ENCODE measurements around the gene AOC2.
"Not testable (repeated sequence)": the region's sequence is repeated elsewhere in the genome, so short reads cannot be mapped to it uniquely, and the experiment has no call there.

AOC2 gene

GRCh38 chr17:42855048-42855596 lies 10.7 kb downstream of the AOC2 start:
- DNase-seq, result no peak

DNA sequence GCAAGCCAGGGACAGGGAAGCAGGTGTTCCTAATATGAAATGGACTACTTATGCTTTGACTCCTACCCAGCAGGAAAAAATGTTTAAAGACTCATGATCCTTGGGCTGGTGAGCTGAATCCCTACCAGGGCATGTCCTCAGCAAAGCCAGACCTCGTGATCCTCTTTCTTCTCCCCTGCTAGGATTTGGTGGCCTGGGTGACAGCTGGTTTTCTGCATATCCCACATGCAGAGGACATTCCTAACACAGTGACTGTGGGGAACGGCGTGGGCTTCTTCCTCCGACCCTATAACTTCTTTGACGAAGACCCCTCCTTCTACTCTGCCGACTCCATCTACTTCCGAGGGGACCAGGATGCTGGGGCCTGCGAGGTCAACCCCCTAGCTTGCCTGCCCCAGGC lies 11.7 kb downstream of the AOC2 start:
- DNase-seq, result not testable (repeated sequence)

- DNase-seq, result not testable (repeated sequence)
Measured at GRCh38 chr17:42856516-42856915, 12.1 kb downstream of the AOC2 start.

GRCh38 chr17:42857389-42857788 lies 13.0 kb downstream of the AOC2 start:
- no peak for DNase-seq

DNA sequence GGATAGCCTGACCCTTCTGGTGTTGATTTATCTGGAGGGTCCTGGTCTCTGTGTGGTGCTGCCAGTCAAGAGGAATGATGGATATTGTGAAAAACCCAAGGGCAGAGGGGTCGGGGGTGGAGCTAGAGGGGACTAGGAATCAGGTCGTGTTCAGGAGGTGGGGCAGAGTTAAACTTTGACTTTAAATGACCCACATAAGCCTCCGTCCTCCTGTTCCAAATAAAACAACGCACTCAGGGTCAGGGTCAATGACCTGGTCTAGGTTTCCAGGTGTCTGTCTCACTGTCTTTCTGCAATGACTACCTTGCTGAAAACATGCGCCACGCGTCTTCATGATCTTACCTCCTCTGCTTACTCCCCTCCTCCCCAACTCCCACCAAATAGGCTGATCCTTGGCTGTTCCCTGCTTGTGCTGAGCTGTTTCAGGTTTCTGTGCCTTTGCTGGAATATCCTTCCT lies 21.3 kb downstream of the AOC2 start:
- DNase-seq, result no peak

DNA sequence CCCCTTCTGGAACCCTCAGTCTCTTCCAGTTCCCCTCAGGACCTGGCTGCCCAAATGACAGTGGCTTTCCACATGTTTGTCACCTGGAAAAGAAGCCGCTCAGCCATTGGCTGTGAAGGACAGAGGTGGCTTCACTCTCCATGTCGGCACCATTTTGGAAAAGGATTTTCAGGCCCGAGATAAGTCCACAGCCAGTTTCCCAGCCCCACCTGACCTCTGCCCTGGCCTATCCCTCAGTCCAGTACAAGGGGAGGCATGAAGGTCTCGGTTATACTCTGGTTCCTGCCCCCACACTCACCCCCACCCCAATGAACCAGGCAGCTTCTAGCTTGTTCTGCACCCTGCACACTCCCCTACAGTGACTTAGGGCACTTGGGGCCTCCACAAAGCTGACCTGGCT lies 21.8 kb downstream of the AOC2 start:
- DNase-seq, result no peak

DNA sequence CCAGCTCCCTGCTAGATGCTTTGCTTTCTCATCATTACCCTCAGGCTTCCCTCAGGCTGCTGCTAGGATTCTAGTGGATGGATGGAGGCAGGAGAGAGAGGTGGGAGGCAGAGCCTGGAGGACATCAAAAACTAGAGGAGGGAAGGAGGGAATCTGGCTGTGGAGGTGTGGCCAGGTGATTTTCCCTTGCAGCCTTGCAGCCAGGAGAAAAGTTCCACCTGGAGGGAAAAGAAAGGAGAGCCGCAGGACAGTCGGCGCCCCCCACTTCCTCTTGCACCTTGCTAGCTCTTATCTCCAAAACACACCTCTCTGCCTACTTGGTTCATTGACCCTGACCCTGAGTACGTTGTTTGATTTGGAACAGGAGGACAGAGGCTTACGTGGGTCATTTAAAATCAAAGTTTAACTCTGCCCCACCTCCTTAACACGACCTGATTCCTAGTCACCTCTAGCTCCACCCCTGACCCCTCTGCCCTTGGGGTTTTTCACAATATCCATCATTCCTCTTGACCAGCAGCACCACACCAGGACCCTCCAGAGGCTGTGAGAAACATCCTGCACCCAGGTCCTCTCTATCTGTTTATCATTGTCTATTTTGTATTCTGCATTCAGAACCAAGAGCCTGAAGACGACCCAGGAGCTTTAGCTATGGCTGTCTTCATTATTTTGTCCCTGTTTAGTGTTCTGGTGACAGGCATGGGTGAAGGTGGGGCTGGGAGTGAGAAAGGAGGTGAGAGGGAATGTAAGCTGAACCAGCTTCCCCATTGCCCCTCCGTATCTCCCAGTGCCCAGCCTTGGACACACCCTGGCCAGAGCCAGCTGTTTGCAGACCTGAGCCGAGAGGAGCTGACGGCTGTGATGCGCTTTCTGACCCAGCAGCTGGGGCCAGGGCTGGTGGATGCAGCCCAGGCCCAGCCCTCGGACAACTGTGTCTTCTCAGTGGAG lies 22.5 kb downstream of the AOC2 start:
- no peak for DNase-seq

- not testable (repeated sequence) for DNase-seq
Measured at GRCh38 chr17:42867694-42868261, 23.4 kb downstream of the AOC2 start.

DNA sequence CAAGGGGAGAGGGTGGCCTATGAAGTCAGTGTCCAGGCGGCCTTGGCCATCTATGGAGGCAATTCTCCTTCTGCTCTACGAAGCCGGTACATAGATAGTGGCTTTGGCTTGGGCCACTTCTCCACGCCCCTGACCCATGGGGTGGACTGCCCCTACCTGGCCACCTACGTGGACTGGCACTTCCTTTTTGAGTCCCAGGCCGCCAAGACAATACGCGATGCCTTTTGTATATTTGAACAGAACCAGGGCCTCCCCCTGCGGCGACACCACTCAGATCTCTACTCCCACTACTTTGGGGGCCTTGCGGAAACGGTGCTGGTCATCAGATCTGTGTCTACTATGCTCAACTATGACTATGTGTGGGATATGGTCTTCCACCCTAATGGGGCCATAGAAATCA lies 24.0 kb downstream of the AOC2 start:
- DNase-seq, result no peak

GRCh38 chr17:42871647-42872046 lies 27.3 kb downstream of the AOC2 start:
- DNase-seq, result no peak

DNA sequence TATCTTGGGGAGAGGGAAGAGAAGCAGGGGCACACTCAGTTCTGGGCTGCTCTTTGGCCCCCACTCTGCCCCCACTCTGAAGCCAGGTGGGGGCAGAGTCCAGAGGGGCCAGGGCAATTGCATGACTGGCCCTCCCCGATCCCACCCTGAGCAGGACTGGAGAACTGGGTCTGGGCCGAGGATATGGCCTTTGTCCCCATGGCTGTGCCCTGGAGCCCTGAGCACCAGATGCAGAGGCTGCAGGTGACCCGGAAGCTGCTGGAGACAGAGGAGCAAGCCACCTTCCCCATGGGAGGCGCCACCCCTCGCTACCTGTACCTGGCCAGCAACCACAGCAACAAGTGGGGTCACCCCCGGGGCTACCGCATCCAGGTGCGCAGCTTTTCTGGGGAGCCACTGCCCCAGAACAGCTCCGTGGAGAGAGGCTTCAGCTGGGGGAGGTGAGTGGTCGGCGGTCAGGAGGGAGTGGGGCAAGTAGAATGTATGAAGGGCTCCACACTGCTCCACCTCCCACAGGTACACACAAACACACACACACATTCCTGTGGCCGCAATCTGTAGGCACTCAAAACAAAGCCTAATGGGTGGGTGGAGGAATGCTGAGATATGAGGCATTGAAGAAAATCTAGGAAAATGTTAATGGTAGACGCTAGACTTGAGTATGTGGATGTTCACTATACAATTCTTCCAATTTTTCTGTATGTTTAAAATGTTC lies 28.0 kb downstream of the AOC2 start:
- no peak for DNase-seq

DNA sequence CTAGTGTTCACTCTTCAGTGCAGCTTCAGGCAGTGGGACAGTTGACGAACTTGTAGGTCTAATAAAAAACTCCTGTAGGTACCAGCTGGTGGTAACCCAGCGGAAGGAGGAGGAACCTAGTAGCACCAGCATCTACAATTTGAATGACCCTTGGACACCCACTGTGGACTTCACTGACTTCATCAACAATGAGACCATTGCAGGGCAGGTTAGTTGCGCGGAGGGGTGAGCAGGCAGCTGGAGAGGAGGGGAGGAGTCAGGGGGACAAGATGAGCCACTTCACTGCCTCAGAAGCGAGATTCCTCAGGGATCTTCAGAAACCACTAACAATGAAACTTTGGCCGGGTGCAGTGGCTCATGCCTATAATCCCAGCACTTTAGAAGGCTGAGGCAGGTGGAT lies 28.9 kb downstream of the AOC2 start:
- DNase-seq, result no peak

DNA sequence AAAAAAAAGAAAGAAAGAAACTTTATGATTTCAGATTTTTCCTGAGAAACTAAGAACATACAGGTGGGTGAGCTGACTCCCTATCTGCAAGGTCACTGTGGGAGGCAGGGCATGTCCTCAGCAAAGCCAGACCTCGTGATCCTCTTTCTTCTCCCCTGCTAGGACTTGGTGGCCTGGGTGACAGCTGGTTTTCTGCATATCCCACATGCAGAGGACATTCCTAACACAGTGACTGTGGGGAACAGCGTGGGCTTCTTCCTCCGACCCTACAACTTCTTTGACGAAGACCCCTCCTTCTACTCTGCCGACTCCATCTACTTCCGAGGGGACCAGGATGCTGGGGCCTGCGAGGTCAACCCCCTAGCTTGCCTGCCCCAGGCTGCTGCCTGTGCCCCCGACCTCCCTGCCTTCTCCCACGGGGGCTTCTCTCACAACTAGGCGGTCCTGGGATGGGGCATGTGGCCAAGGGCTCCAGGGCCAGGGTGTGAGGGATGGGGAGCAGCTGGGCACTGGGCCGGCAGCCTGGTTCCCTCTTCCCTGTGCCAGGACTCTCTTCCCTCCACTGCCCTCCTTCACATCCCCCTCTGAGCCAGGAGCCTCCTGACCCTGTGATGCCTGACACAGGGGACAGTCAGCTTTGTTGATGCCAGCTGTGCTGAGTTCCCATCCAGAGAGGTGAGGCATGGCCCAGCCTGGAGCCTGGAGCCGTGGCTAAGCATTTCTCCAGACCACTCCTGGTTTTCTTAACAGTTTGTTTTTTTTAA lies 29.7 kb downstream of the AOC2 start:
- not testable (repeated sequence) for DNase-seq

- no peak for DNase-seq
Measured at GRCh38 chr17:42877037-42877436, 32.7 kb downstream of the AOC2 start.

GRCh38 chr17:42878123-42878880 lies 33.9 kb downstream of the AOC2 start:
- DNase-seq, result no peak

- no peak for DNase-seq
Measured at GRCh38 chr17:42878924-42879595, 34.7 kb downstream of the AOC2 start.

- DNase-seq, result no peak
Measured at GRCh38 chr17:42879596-42879985, 35.2 kb downstream of the AOC2 start.

- DNase-seq, result no peak
Measured at GRCh38 chr17:42880776-42881310, 36.5 kb downstream of the AOC2 start.

DNA sequence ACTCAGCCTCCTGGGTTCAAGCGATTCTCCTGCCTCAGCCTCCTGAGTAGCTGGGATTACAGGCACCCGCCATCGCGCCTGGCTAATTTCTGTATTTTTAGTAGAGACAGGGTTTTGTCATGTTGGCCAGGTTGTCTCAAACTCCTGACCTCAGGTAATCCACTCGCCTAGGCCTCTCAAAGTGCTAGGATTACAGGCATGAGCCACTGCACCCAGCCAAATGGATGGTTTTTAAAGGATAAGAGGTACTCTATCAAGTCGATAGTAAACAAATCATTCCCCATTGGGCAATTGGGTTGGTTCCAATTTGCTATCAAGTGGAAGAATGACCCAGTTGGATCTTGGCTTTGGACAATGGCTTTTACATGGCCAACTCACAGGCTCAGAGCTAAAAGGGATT lies 37.3 kb downstream of the AOC2 start:
- DNase-seq, result not testable (repeated sequence)

- no peak for DNase-seq
Measured at GRCh38 chr17:42882166-42882565, 37.8 kb downstream of the AOC2 start.

Measured in activated effector memory CD4-positive, alpha-beta T cell treated with anti-CD3 and anti-CD28 coated beads, Interleukin-2, amount 50 U/mL, for 16 hours (primary cell).